ENCODE data around the gene NCBP3. TPM values are rescaled to one million over a fixed set of nuclear protein-coding genes. Genes with fewer than 3 reads are reported as not detected.

The NCBP3 gene
- total and polyA plus RNA-seq, 9 of the 15 experiments (the other 6 are each of a cell fraction or from before 2014, with no cell fraction given), result 3.1 to 25.5 (median 20.5) TPM

GRCh38 chr17:3892095-3892998, 46.3 kb upstream of the NCBP3 start (continued):
- TF ChIP-seq HMG20A (CRISPR knock-in tag; conservative IDR thresholded peaks at IDR 0.05) (no peak), ZNF79 (CRISPR knock-in tag; IDR thresholded peaks at IDR 0.05; ENCODE audit: low read depth) (no peak), ZBTB9 (CRISPR knock-in tag; IDR thresholded peaks at IDR 0.05) (no peak), GABPB2 (CRISPR knock-in tag; conservative IDR thresholded peaks at IDR 0.05) (no peak), NFATC3 (IDR thresholded peaks at IDR 0.05) (no peak), DDX20 (tag; IDR thresholded peaks at IDR 0.05; ENCODE audit: low read depth) (no peak), JUND (IDR thresholded peaks at IDR 0.05; ENCODE audit: borderline replicate concordance, low read depth, low read length) (no peak), JUND (tag; IDR thresholded peaks at IDR 0.05; ENCODE audit: borderline replicate concordance, low read depth, low read length) (no peak), ZNF174 (CRISPR knock-in tag; IDR thresholded peaks at IDR 0.05) (no peak), ZNF134 (CRISPR knock-in tag; conservative IDR thresholded peaks at IDR 0.05) (no peak), CC2D1A (IDR thresholded peaks at IDR 0.05) (no peak), EWSR1 (IDR thresholded peaks at IDR 0.05; ENCODE audit: borderline replicate concordance, low read depth, partially characterized antibody) (no peak), SFPQ (IDR thresholded peaks at IDR 0.05; ENCODE audit: low read depth, low read length) (no peak), JUN (IDR thresholded peaks at IDR 0.05; ENCODE audit: borderline replicate concordance, low read depth, low read length) (no peak), JUN (CRISPR knock-in tag; IDR thresholded peaks at IDR 0.05; ENCODE audit: borderline replicate concordance) (no peak), ESRRA (IDR thresholded peaks at IDR 0.05; ENCODE audit: borderline replicate concordance, low read depth) (no peak), DMBX1 (CRISPR knock-in tag; IDR thresholded peaks at IDR 0.05; ENCODE audit: borderline replicate concordance) (no peak), HNRNPL (IDR thresholded peaks at IDR 0.05; ENCODE audit: low read depth, low read length) (no peak), DEAF1 (CRISPR knock-in tag; IDR thresholded peaks at IDR 0.05) (no peak), RAD21 (CRISPR knock-in tag; conservative IDR thresholded peaks at IDR 0.05 in 1 of 2, IDR thresholded peaks at IDR 0.05 in 1 of 2) (no peak), FOXK2 (conservative IDR thresholded peaks at IDR 0.05 in 1 of 2, IDR thresholded peaks at IDR 0.05 in 1 of 2; ENCODE audit: low read depth in 2 of 2) (no peak), FOXA1 (IDR thresholded peaks at IDR 0.05; ENCODE audit: borderline replicate concordance) (no peak), ZNF239 (CRISPR knock-in tag; IDR thresholded peaks at IDR 0.05) (no peak), YBX1 (IDR thresholded peaks at IDR 0.05) (no peak)
